ENCODE measurements around the gene POLR2C.
A peak's percentile ranks its signal among the peaks of the same experiment; 100 is the strongest.
"Not testable (repeated sequence)": the region's sequence is repeated elsewhere in the genome, so short reads cannot be mapped to it uniquely, and the experiment has no call there.

POLR2C gene

DNA sequence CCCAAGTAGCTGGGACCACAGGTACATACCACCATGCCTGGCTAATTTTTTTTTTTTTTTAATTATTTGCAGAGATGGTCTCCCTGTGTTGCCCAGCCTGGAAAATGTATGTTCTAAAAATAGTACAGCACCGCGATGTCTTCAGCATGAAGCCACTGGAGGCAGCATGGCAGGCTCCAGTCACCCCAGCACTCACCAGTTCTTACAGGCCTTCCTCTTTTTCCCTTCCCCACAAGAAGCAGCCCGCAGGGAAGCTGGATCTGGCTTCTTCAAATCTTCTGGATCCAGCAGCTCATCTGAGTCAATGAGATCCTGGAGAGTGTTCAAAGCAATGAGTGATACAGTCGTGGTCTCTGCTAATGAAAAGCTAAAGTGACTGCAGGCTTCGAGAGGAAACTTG lies 31.5 kb upstream of the POLR2C start:
- peaks cover 70% of the 10 kb centered on the region for H3K36me3 ChIP-seq (ENCODE audit: insufficient read depth, low read length)
- no peak overlapping the region for H3K27ac ChIP-seq (ENCODE audit: low read depth, low read length)
- no peak overlapping the region for H3K4me3 ChIP-seq (ENCODE audit: low read depth in 1 of 2, low read length in 2 of 2)
- H3K4me1 ChIP-seq (ENCODE audit: insufficient read depth, low read length), result no peaks in the 10 kb centered on the region
- no peaks in the 10 kb centered on the region for H3K27me3 ChIP-seq (ENCODE audit: control insufficient read depth in 1 of 2, insufficient read depth in 2 of 2, low read length in 2 of 2)
- H3K9ac ChIP-seq (ENCODE audit: low read length), result no peak overlapping the region
- no peaks in the 10 kb centered on the region for H3K9me3 ChIP-seq (ENCODE audit: low read length)

DNA sequence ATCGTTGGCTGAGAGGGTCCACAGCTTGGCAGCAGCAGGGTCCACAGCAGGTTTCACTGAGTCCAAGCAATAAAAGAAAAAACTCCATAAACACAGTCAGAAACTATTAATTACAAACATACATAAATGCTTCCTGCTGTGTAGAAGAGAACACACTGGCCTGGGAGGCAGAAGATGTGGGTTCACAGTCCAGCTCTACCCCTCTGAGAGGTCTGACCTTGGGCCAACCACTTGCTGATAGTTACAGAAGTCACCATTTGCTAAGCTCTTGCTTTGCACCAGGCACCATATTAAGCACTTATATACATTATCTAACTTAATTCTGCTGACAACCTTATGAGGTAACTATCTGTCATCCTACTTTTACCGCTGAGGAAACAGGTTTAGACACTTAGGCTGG lies 30.0 kb upstream of the POLR2C start:
- Histone ChIP-seq H3K9me3 (ENCODE audit: low read length) (no peaks in the 10 kb centered on the region), H3K4me1 (ENCODE audit: insufficient read depth, low read length) (no peaks in the 10 kb centered on the region), H3K4me3 (ENCODE audit: low read depth in 1 of 2, low read length in 2 of 2) (no peak overlapping the region), H3K27ac (ENCODE audit: low read depth, low read length) (no peak overlapping the region), H3K27me3 (ENCODE audit: control insufficient read depth in 1 of 2, insufficient read depth in 2 of 2, low read length in 2 of 2) (no peaks in the 10 kb centered on the region), H3K36me3 (ENCODE audit: insufficient read depth, low read length) (peaks cover 72% of the 10 kb centered on the region), H3K9ac (ENCODE audit: low read length) (no peak overlapping the region)

DNA sequence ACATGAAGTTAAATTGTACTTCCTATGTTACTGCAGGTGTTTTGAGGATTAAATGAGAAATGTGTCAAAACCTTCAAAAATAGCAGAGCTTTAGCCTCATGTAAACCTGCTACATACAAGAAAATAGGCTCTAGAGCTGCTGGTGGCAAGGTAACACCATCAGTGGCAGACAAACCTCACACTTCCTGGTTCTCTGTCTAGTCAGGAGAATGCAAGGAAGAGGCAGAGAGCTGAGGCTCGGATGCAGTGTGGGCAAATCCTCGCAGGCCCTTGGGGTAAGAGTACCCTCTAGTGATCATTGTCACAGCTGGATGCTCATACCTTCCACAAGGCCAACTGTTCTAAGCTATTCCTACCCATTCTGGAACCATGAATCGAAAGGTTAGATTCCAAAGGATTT lies 29.5 kb upstream of the POLR2C start:
- no peaks in the 10 kb centered on the region for H3K4me1 ChIP-seq (ENCODE audit: insufficient read depth, low read length)
- no peak overlapping the region for H3K4me3 ChIP-seq (ENCODE audit: low read depth in 1 of 2, low read length in 2 of 2)
- H3K27ac ChIP-seq (ENCODE audit: low read depth, low read length), result no peak overlapping the region
- peaks cover 70% of the 10 kb centered on the region for H3K36me3 ChIP-seq (ENCODE audit: insufficient read depth, low read length)
- H3K9ac ChIP-seq (ENCODE audit: low read length), result no peak overlapping the region
- H3K9me3 ChIP-seq (ENCODE audit: low read length), result no peaks in the 10 kb centered on the region
- no peaks in the 10 kb centered on the region for H3K27me3 ChIP-seq (ENCODE audit: control insufficient read depth in 1 of 2, insufficient read depth in 2 of 2, low read length in 2 of 2)

DNA sequence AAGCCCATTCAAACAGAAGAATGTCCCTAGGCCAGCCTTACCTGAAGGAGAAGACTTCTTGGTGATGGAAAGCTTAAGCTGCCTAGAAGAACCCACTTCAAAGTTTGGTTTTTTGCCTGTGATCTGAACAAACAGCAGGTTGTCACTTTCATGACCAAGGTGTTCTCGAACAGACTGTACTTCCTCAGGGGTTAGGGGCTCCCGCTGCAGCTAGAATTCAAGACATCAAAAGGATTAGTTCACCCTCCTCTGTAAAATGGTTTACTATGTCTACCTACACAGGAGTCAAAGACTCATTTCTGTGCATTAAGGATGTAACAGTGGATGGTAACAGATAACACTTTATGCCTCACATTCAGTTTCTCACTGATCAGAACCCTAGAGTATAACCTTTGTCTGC lies 28.5 kb upstream of the POLR2C start:
- H3K36me3 ChIP-seq (ENCODE audit: insufficient read depth, low read length), result peaks cover 70% of the 10 kb centered on the region

DNA sequence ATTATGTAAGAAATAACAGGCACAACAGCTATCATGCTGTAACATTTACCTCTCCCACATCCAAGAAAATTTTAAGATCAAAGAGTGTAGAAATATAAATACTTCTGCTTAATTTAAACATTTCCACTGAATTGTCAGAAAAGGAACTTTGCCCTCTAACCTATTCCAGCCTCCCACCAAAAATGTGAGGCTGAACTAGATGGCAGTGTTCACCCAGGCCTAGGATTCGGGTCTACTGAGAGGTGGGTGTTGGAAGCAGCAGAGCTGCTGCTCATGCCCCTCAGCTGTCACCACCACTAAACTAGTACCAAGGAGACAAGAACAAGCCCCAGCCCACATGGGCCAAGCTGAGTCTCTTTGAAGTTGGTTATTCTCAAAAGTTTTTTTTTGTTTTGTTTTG lies 26.6 kb upstream of the POLR2C start:
- Histone ChIP-seq H3K27ac (ENCODE audit: low read depth, low read length) (no peak overlapping the region), H3K9me3 (ENCODE audit: low read length) (no peaks in the 10 kb centered on the region), H3K4me3 (ENCODE audit: low read depth in 1 of 2, low read length in 2 of 2) (no peak overlapping the region), H3K4me1 (ENCODE audit: insufficient read depth, low read length) (no peaks in the 10 kb centered on the region), H3K27me3 (ENCODE audit: control insufficient read depth in 1 of 2, insufficient read depth in 2 of 2, low read length in 2 of 2) (no peaks in the 10 kb centered on the region), H3K36me3 (ENCODE audit: insufficient read depth, low read length) (peaks cover 68% of the 10 kb centered on the region), H3K9ac (ENCODE audit: low read length) (no peak overlapping the region)

More for the DNA sequence above, 28.5 kb upstream of the POLR2C start:
- H3K27me3 ChIP-seq (ENCODE audit: control insufficient read depth in 1 of 2, insufficient read depth in 2 of 2, low read length in 2 of 2), result no peaks in the 10 kb centered on the region
- no peaks in the 10 kb centered on the region for H3K4me1 ChIP-seq (ENCODE audit: insufficient read depth, low read length)
- no peaks in the 10 kb centered on the region for H3K9me3 ChIP-seq (ENCODE audit: low read length)
- H3K27ac ChIP-seq (ENCODE audit: low read depth, low read length), result no peak overlapping the region
- no peak overlapping the region for H3K4me3 ChIP-seq (ENCODE audit: low read depth in 1 of 2, low read length in 2 of 2)
- no peak overlapping the region for H3K9ac ChIP-seq (ENCODE audit: low read length)

DNA sequence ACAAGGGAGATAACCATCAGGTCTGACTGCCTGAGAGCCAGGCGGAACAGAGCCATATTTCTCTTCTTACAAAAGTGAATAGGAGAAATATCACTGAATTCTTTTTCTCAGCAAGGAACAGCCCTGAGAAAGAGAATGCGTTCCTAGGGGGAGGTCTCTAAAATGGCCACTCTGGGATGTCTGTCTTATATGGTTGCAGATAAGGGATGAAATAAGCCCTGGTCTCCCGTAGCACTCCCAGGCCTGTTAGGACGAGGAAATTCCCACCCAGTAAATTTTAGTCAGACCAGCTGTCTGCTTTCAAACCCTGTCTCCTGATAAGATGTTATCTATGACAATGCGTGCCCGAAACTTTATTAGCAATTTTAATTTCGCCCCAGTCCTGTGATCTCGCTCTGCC lies 22.5 kb upstream of the POLR2C start:
- H3K36me3 ChIP-seq (ENCODE audit: insufficient read depth, low read length), result peaks cover 30% of the 10 kb centered on the region
- H3K4me1 ChIP-seq (ENCODE audit: insufficient read depth, low read length); H3K27me3 ChIP-seq (ENCODE audit: control insufficient read depth in 1 of 2, insufficient read depth in 2 of 2, low read length in 2 of 2); H3K4me3 ChIP-seq (ENCODE audit: low read depth in 1 of 2, low read length in 2 of 2); H3K27ac ChIP-seq (ENCODE audit: low read depth, low read length); H3K9me3 ChIP-seq (ENCODE audit: low read length); H3K9ac ChIP-seq (ENCODE audit: low read length): not testable (repeated sequence)

DNA sequence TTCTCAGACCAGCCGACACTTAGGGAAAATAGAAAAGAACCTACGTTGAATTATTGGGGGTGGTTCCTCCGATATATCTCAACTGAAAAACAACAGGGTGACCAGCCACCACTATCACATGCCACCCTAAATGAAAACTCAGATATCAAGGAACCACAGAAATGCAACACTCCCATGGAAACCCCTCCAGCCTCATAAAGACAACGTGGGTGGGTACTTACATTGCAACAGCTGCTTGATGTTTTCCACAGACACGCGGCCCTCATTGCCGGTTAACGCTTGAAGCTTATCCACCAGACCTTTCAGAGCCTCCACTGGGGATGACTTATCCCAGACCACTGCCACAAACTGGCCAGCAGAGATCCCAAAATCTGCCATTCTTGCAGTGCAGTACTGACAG lies 21.9 kb upstream of the POLR2C start:
- not testable (repeated sequence) for H3K27ac ChIP-seq (ENCODE audit: low read depth, low read length); H3K27me3 ChIP-seq (ENCODE audit: control insufficient read depth in 1 of 2, insufficient read depth in 2 of 2, low read length in 2 of 2); H3K9ac ChIP-seq (ENCODE audit: low read length); H3K4me3 ChIP-seq (ENCODE audit: low read depth in 1 of 2, low read length in 2 of 2); H3K9me3 ChIP-seq (ENCODE audit: low read length); H3K4me1 ChIP-seq (ENCODE audit: insufficient read depth, low read length)
- peaks cover 27% of the 10 kb centered on the region for H3K36me3 ChIP-seq (ENCODE audit: insufficient read depth, low read length)

DNA sequence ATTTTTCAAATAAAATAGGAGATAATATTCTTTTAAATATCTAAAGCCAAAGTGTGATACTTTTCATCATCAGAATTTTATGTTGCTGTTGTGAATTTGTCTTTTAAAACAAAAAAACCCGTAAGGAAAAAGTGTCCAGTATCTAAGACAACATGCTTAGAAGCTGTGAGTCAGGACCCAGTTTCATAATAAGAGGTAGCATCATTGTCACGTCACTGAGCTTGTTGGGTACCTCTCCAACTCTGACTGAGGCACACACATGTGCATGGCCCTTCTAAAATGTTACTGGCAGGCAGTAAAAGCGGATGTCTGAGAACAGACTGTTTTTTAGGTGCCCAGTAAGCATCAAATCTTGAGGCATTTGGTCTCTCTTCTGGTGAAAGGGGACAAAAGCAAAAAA lies 17.8 kb upstream of the POLR2C start:
- Histone ChIP-seq H3K4me3 (ENCODE audit: low read depth in 1 of 2, low read length in 2 of 2) (no peak overlapping the region), H3K36me3 (ENCODE audit: insufficient read depth, low read length) (peaks cover 5% of the 10 kb centered on the region), H3K27me3 (ENCODE audit: control insufficient read depth in 1 of 2, insufficient read depth in 2 of 2, low read length in 2 of 2) (no peaks in the 10 kb centered on the region), H3K4me1 (ENCODE audit: insufficient read depth, low read length) (peaks cover 24% of the 10 kb centered on the region), H3K27ac (ENCODE audit: low read depth, low read length) (no peak overlapping the region), H3K9me3 (ENCODE audit: low read length) (no peaks in the 10 kb centered on the region), H3K9ac (ENCODE audit: low read length) (no peak overlapping the region)

DNA sequence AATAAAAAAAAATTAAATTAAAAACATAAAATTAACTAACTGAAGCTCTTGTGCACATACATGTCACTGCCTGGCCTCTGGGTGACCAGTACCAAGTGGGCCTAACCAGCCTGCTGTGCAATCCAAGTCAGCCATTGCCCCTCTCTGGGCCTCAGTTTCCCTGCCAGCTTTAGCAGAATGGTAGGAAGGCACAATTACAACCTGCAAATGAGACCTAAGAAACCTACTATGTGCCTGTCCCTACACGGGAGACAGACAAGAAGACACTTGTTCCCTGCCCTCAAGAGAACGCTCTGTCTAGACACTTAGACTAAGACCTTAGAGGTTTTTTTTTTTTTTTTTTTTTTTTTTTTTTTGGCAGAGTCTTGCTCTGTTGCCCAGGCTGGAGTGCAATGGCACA lies 17.0 kb upstream of the POLR2C start:
- H3K9me3 ChIP-seq (ENCODE audit: low read length), result no peaks in the 10 kb centered on the region
- no peaks in the 10 kb centered on the region for H3K27me3 ChIP-seq (ENCODE audit: control insufficient read depth in 1 of 2, insufficient read depth in 2 of 2, low read length in 2 of 2)
- H3K36me3 ChIP-seq (ENCODE audit: insufficient read depth, low read length), result no peaks in the 10 kb centered on the region
- peaks cover 24% of the 10 kb centered on the region for H3K4me1 ChIP-seq (ENCODE audit: insufficient read depth, low read length)
- no peak overlapping the region for H3K9ac ChIP-seq (ENCODE audit: low read length)
- H3K27ac ChIP-seq (ENCODE audit: low read depth, low read length), result no peak overlapping the region
- no peak overlapping the region for H3K4me3 ChIP-seq (ENCODE audit: low read depth in 1 of 2, low read length in 2 of 2)

DNA sequence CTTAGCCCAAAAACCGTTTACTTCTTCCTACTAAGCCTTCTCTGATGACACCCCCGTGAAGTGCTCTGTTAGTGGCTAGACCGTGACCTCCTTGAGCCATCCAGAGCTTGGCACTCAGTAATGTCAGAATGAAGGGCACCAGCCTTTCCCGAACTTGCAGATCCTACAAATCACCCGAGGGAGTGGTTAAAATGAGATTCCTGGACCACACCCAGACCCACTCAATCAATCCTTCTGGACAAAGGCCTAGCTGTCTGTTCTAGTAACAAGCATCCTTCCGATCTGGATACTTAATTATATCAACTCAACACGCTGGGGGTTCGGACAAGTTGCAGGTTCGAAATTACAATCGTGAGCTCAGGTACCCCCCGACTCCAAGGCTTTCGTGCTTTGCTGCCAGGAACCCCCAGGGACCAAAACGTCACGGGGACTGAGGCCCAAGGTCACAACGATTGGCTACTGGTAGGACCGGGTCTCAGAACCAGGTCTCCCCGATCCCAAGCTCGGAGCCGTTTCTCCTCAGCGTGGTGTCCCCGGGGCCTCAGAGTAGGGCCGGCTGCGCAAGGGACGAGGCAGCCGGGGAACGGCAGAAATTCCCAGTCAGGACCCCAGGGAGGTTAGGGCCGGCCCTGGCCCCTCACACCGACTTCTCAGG lies 15.8 kb upstream of the POLR2C start:
- Histone ChIP-seq H3K4me1 (ENCODE audit: insufficient read depth, low read length) (peaks cover 24% of the 10 kb centered on the region), H3K9me3 (ENCODE audit: low read length) (no peaks in the 10 kb centered on the region), H3K27me3 (ENCODE audit: control insufficient read depth in 1 of 2, insufficient read depth in 2 of 2, low read length in 2 of 2) (no peaks in the 10 kb centered on the region), H3K36me3 (ENCODE audit: insufficient read depth, low read length) (peaks cover 8% of the 10 kb centered on the region), H3K4me3 (ENCODE audit: low read depth in 1 of 2, low read length in 2 of 2) (peak overlapping the region; percentile 78 to 97), H3K27ac (ENCODE audit: low read depth, low read length) (peak overlapping the region; percentile 97), H3K9ac (ENCODE audit: low read length) (peak overlapping the region; percentile 91)

DNA sequence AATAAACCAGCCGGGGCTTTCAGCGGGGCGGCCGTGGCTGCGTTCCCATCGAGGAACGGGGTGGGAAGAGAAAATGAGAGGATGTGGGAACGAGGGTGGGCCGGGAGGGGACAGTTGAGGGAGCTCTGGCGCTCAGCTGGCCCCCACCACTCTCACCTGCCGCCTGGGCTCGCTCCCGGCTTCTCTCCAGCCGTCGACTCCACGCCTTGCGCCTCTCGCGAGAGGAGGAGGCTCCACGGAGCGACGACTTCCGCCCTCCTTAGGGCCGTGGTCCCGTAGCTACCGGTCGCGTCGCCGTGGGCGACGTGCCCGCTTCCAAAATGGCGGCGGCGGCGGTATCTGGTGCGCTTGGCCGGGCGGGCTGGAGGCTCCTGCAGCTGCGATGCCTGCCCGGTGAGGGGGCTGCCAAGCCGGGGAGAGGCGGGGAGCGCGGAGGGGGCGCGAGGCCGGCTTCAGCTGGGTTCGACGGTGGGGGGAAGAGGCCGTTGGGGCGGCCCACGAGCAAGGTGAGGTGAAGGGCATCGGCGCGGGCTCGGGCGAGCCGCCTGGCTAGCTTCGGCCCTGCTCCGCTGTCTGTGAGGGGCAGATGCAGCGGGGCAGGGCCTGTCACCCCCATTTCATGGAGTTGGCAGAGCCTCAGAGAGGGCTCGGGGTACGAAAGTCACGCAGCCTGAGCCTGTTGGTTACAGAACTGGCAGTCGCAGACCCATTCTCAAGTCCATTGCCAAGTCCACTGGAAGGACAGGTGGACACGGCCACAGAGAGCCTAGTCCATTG lies 15.1 kb upstream of the POLR2C start, which contains the start of the genes CIAPIN1 and COQ9:
Gene CIAPIN1 (minus strand): TSS at position 200 of the 777 bp plus-strand sequence. CDS start 6,457 bp downstream, outside the sequence.
Gene COQ9 (plus strand): TSS at position 294 of the 777 bp plus-strand sequence. CDS start 27 bp downstream, at position 321.
- H3K4me3 ChIP-seq (ENCODE audit: low read depth in 1 of 2, low read length in 2 of 2), result peak within 1 kb of the TSS; percentile 78 to 97
- no peaks in the 10 kb centered on the region for H3K9me3 ChIP-seq (ENCODE audit: low read length)
- peak within 1 kb of the TSS; percentile 91 for H3K9ac ChIP-seq (ENCODE audit: low read length)
- peaks cover 24% of the 10 kb centered on the region for H3K4me1 ChIP-seq (ENCODE audit: insufficient read depth, low read length)
- H3K27me3 ChIP-seq (ENCODE audit: control insufficient read depth in 1 of 2, insufficient read depth in 2 of 2, low read length in 2 of 2), result no peaks in the 10 kb centered on the region
- H3K36me3 ChIP-seq (ENCODE audit: insufficient read depth, low read length), result peaks cover 14% of the 10 kb centered on the region
- H3K27ac ChIP-seq (ENCODE audit: low read depth, low read length), result peak within 1 kb of the TSS; percentile 97

Measured in muscle layer of colon (tissue), 2 donors.